Measurements from ENCODE around the gene HS6ST2.
A peak's percentile ranks its signal among the peaks of the same experiment; 100 is the strongest.

HS6ST2 gene

DNA sequence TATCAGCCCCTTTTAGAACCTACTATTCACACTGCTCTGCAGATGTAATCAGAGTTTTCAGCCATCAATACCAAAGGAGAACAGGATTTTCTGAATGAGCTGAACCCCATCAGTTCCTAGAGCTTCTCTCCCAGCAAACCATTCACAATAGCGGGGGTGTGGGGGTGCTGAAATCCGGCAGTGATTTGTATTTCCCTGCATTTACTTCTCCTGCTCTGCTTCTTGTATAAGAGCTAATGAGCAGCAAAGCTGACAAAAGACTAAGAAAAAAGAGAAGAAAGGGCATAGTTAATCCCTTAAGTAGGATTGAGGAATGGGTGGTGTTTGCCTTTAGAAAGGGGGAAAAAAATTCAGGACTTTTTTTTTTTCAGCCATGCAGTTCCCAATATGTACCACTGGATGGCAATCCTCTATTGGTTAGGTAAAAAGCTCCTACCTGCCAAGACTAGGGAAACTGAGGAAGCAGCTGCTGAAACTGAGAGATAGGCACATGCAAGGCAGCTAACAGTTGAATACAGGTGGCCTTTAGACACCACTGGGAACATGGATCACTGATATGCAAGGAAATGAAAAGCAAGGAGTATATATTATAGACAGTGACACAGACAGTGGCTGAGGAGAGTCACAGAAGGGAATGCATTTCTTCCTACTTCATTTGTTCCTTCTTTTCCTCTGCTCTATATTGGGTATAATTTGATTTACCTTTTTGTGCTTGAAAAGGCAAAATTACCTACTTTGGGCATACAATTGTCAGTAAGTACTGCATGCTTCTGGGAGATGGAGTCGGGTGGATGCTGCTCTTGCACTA, 217.9 kb downstream of the HS6ST2 start:
- DNase-seq: no peak

DNA sequence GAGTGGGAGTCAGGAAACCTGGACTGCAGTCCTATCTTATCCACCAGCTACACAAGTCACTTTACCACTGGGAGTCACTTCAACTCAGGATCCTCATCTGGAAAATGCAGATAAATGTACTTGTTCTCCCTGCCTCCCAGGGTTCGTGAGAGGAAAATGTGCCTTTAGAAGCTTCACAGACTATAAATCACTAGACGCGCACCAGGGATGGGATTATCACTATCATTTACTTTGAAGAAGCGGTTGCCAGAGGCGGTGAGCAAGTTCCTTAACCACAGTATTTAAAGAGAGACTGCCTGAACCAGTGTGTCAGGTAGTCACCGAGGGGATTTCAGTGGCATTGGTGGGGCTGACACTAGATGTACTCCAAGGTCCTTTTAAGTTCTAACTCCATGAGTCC, 219.5 kb downstream of the HS6ST2 start:
- DNase-seq: no peak

DNA sequence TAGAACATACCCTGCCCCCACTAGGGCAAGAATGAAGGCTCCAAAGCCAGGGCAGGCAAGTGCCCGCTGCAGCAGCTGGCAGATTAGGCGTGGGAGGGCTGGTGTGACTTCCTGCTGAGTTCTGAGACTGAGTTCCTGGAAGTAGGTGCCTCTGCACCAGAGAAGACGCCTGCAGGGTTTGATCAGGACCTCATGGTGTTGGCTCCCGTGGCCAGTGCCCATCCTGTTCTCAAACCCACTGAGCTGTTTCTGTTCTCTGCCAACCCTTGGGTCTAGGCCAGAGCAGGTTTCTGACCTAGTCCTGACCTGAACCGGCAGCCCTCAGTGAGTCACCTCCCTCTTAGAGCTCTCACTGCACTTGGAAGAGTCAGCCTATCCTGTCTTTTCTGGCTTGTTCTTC, 220.7 kb downstream of the HS6ST2 start:
- DNase-seq: no peak

DNA sequence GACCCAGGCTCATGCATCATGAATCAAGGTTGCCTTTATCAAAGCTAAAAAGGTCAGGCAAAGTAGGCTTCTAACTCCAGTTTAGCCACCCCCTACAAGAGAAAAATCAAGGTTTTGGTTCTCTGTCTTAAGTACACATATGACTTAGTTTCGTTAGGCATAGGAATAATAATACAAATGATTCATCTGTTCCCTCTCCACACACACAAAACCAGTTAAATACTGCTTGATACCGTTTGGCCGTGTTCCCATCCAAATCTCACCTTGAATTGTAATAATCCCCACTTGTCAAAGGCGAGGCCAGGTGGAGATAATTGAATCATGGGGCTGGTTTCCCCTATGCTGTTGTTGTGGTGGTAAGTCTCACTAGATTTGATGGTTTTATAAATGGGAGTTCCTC, 226.2 kb downstream of the HS6ST2 start:
- DNase-seq: no peak

GRCh38 chrX:132730726-132731125, 227.7 kb downstream of the HS6ST2 start:
- no peak for DNase-seq

- DNase-seq: no peak
These were observed 228.2 kb downstream of the HS6ST2 start for GRCh38 chrX:132730266-132730665.

DNA sequence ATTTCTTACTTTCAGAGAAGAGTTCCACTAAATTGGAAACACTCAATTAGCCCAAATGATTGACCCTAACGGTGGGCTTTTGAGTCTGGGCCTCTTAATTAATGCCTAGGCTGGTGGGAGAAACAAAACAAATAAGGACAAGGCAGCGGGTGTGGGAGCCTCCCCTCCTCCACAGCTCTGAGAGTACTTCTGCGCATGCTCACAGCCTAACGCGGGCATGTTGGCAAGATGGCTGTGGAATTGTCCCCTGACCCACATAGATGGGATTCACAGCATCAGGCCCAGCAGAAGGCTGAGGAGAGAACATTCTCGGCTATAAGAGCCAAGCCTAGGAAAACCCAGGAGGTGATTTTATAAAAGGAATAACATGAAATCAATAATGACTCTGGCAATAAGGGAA, 230.1 kb downstream of the HS6ST2 start:
- no peak for DNase-seq

DNA sequence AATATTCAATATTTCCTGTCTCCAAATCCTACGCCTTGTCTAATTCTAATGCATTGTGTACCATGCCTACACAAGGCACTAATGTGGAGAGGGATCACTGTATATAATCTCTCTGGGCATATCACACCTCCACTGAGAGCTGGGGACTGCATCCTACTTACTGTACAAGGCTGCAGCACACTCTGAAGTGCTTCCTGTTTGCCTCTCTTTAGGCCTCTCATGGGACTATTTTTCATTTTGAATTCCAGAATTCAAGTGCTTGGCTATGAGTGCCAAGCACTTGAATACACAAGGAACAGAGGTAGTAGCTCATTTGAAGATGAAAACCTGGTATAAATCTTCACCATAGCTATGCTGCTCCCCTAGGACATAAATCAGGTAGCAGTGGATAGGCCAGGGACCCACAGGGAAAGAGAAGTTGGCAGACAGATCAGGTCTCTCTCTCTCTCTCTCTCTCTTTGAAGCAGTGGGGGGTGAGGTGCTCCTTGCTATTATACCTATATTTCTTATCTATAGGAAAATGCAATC, 239.9 kb downstream of the HS6ST2 start:
- no peak for DNase-seq

DNA sequence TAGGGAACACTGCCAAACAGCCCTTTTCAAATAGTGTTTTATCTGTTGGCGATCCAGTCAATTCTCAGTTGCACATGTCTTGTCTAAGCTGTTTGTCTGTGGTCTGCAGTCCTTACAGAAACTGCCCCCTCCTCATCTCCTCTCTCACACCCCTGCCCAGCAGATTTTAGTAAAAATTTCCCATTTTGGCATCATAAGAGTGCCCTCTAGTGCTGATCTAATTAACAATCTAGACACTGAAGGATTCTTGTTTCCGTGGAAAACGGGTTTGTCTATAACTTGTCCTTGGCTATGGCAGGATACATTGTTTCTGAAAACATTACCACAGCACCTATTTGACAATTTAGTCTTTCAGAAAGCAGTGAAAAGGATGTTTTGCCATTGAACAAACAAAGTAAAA, 242.4 kb downstream of the HS6ST2 start:
- peak; percentile 1 for DNase-seq

- DNase-seq: no peak
These were observed 243.5 kb downstream of the HS6ST2 start for GRCh38 chrX:132714913-132715312.

DNA sequence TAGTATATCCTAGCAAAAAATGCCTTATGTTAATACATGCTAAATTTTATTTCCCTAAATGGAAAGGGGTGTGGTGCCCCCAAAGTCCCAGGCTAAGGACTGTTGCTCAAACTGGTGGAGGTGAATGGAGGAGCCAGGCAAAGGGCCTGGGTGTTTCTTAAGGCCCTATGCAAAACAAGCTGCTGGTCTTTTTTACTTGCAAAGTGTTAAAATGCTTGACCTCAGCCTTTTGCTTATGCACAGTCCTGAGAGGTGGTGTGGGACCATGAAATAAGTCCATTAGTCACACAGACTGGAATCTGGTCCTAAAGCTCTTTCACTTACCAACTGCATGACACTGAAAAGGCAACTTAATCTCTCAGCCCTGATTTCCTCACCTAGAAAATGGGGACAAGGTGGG, 246.1 kb downstream of the HS6ST2 start:
- peak; percentile 1 for DNase-seq

- DNase-seq: no peak
These were observed 247.7 kb downstream of the HS6ST2 start for GRCh38 chrX:132710656-132711155.

- no peak for DNase-seq
These were observed 249.9 kb downstream of the HS6ST2 start for GRCh38 chrX:132708529-132708928.

DNA sequence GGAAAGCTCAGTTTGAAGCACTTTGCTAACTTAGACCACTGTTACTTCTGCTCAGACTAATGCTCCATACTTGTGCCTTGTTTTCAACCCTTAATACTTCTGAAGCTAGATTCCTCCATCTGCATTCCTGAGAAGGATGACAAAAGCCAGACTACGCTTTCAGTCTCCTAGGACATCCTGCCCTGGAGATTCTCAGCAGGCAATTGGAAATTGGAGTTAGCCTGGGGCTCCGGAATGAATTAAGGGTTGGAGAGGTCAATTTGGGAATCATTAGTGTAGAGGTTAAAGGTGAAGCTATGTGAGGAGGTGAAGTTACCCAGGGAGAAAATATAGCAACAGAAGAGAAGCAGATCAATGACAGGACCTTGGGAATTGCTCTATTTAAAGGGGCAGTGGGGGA, 253.7 kb downstream of the HS6ST2 start:
- DNase-seq: no peak

DNA sequence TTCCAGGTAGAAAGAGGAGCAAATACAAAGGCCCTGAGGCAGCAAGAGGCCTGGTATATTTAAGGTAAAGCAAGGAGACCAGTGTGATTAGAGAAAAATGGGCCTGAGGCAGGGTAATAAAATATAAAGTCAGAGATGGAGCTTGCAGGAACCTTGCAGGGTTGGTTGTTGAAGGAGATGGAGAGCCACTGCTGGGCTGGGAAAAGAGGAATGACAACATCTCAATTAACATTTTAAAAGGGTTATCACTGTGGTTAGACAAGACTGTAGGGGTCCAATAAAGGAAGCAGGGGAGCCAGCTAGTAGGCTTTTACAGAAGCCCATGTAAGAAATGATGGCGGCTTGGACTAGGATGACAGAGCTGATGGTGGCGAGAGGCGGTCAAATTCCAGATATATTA, 264.0 kb downstream of the HS6ST2 start:
- no peak for DNase-seq

GRCh38 chrX:132692526-132692925, 265.9 kb downstream of the HS6ST2 start:
- DNase-seq: no peak

DNA sequence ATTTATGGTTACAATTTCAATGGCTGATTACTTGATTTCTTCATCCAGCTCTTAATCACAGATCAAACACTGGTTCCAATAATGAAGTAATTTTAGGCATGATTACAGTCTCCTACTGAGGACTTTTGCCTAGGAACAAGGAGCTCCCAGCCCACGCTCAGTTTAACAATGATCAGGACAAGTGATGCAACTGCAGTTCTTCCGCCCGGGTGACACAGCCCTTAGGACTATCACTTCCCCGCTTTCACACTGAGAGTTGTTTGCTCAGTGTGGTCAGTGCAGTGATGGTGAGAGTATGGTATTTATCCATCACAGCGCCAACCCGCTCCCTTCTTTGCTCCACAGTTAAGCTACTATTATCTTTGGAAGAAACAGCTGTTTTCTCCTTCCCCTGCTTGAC, 266.4 kb downstream of the HS6ST2 start:
- no peak for DNase-seq

DNA sequence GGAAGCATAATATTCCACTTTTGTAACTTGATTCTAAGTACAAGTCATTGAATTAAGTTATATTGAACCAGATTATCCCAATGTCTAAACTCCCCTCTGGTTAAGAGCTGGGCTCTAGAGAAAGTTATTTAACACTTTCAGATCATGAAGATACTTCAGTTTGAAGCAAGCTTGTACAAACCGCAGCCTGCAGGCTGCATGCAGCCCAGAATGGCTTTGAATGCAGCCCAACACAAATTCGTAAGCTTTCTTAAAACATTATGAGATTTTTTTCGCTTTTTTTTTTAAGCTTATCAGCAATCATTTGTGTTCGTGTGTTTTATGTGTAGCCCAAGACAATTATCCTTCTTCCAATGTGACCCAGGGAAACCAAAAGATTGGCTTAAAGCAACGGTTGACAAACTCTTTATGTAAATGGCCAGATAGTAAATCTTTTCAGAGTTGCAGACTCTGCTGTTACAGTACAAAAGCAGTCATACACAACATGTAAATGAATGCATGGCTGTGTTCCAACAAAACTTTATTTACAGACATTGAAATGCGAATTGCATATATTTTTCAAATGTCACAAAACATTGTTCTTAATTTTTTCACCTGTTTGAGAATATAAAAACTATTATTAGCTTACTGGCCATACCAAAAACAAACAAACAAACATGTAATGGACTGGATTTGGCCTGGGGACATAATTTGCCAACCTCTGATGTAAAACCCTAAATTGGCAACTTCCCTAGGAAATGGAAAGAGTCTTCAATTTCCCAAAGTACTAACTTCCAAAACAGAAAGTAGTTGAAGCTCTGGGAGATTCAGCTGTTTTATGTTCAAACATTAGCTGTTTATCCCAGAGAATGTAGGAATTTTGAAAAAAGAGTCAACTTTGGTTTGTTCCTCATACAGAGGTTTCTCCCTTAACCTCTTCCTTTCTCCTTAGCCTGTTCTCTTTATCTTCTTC, 268.5 kb downstream of the HS6ST2 start:
- no peak for DNase-seq

- DNase-seq: no peak
These were observed 273.2 kb downstream of the HS6ST2 start for GRCh38 chrX:132685276-132685675.

DNA sequence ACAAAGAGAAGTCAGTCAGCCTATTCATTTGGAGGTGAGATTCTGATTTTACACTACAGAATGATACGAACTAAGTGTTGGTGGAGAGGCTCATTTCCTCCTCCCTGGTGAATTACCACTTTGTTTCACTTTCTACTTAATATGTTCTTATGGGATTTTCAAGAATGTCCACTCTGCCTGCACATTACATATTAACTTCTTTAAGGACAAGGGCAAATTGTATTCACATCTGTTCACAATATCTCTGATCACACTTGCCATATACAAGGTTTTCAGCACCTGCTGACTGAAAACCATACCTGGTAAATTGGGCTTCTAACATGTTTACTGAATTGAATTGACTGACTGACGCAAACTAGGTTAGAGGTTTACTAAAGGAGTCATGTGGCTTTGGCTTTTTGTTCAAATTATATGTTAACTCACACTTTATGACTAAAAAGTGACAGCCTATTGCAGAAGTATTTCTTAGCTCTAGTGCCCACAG, 281.2 kb downstream of the HS6ST2 start:
- DNase-seq: no peak

GRCh38 chrX:132676561-132677186, 281.8 kb downstream of the HS6ST2 start:
- no peak for DNase-seq

GRCh38 chrX:132676102-132676501, 282.3 kb downstream of the HS6ST2 start:
- no peak for DNase-seq

DNA sequence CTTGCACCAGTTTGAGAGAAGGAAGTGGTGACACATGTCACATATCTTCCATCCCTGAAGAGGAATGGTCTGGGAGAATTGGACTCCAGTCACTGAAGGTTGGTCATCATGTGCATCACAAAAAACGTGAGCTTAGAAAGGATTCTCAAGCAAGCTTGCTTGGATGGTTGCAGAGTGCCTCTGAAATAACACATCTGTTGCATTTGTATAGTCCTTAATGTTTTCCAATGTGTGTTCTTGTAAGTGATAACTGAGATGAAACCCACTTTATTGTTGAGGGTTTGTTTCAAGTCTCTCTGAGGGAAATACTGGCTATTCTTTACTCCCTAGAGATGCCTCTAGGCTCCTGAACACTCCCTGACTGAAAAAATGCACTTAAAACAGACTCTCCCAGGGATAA, 285.1 kb downstream of the HS6ST2 start:
- no peak for DNase-seq
